ENCODE measurements around the gene SLC36A3.

DNA sequence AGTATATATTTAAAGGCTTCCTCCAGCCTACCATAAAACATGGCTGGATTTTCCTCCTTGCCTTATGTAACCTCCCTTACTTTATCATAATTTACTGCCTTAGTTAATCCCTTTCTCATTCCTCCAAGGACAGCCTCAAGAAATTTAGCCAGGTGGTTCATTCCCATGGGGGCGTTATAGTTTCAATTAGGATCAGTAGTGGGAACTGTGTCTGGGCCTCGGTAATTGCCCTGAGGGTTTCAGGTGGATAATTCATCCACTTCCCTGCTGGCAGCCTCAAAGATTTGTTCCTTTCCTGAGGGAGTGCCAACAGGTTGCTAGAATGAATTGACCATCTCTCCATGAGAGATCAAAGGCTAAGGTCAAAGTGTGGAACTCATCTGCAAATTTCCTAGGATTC, 54.9 kb downstream of the SLC36A3 start:
- TF ChIP-seq CTCF (IDR thresholded peaks at IDR 0.05) (no peak), POLR2A (IDR thresholded peaks at IDR 0.05) (no peak)
